ENCODE measurements around the gene PNPLA7. TPM values are rescaled to one million over a fixed set of nuclear protein-coding genes. Genes with fewer than 3 reads are reported as not detected.

The PNPLA7 gene
- total and polyA plus RNA-seq, 2 of the 4 experiments (the other 2 are of a cell fraction), result under 0.01 to 0.89 TPM

- TF ChIP-seq ELK1 (IDR thresholded peaks at IDR 0.05; ENCODE audit: borderline replicate concordance, low read depth, low read length), result no peak
- TF ChIP-seq MAZ (IDR thresholded peaks at IDR 0.05; ENCODE audit: borderline replicate concordance, low read depth, low read length), result no peak
Measured at GRCh38 chr9:137435381-137435891, 114.8 kb downstream of the PNPLA7 start (continued).

- H3K56ac ChIP-seq (ENCODE audit: extremely low read depth, insufficient read depth, low read length), result no peak overlapping the region
- no peak for DNase-seq
- no peak overlapping the region for H2BK20ac ChIP-seq (ENCODE audit: low read depth, low read length)
- no peak overlapping the region for H3K9ac ChIP-seq (ENCODE audit: low read depth, low read length)
- no TSS peak for BruUV-seq (replicated peaks)
- H3K4me3 ChIP-seq (ENCODE audit: insufficient read depth, low read depth, low read length), result no peak overlapping the region
- peak overlapping the region; percentile 42 for H2AK9ac ChIP-seq (replicated peaks; ENCODE audit: low read depth, low read length, poor library complexity)
- H3K36me3 ChIP-seq (ENCODE audit: control insufficient read depth, insufficient read depth, low read length), result no peaks in the 10 kb centered on the region
- H4K20me1 ChIP-seq (ENCODE audit: insufficient read depth, low read length), result no peaks in the 10 kb centered on the region
- H4K5ac ChIP-seq (ENCODE audit: low read depth, low read length), result no peak overlapping the region
- H4K8ac ChIP-seq (ENCODE audit: low read depth in 2 of 2, low read length in 2 of 2), result no peak overlapping the region
- H4K91ac ChIP-seq (ENCODE audit: insufficient read depth, low read depth, low read length), result no peak overlapping the region
- H3K4ac ChIP-seq (ENCODE audit: low read depth, low read length), result no peak overlapping the region
- 84% methylated on average over 18 of the region's 43 CpGs; no CpG with 5 or more reads in 1 of the 2 experiments for WGBS, 2 experiments (ENCODE audit: extremely low coverage in 2 of 2, insufficient read length in 1 of 2)
- H3K27ac ChIP-seq (ENCODE audit: insufficient read depth, low read length), result no peak overlapping the region
- dilution Hi-C loops (cut with HindIII; ENCODE audit: low sequenced_read_pairs, unreplicated experiment), result no loop called here
- intact Hi-C loops (cut with micrococcal nuclease), result no loop called here
- H3K27me3 ChIP-seq (ENCODE audit: control insufficient read depth, insufficient read depth, low read length), result no peaks in the 10 kb centered on the region
- H3K18ac ChIP-seq (ENCODE audit: low read depth, low read length), result no peak overlapping the region
- peaks cover 5% of the 10 kb centered on the region for H3K4me1 ChIP-seq (ENCODE audit: control insufficient read depth, insufficient read depth, low read length)
- no peak overlapping the region for H2BK15ac ChIP-seq (ENCODE audit: low read depth, low read length)
- no peak overlapping the region for H3K4me2 ChIP-seq (ENCODE audit: low read depth, low read length)
- CTCF ChIA-PET, result no interaction called here
- H2BK120ac ChIP-seq (ENCODE audit: low read depth, low read length), result no peak overlapping the region
- no peak for ATAC-seq (ENCODE audit: low read depth)
- no peak overlapping the region for H2AFZ ChIP-seq (replicated peaks; ENCODE audit: low read length, poor library complexity)
- POLR2A ChIA-PET (ENCODE audit: unreplicated experiment), result no interaction called here
- H3K9me3 ChIP-seq (ENCODE audit: control insufficient read depth, insufficient read depth, low read length), result no peaks in the 10 kb centered on the region
- in situ Hi-C loops (cut with MboI; ENCODE audit: low sequenced_read_pairs), result no loop called here
- no peak overlapping the region for H3K14ac ChIP-seq (replicated peaks; ENCODE audit: low read depth, low read length)
- H3K9me1 ChIP-seq (ENCODE audit: insufficient read depth, low read length), result no peaks in the 10 kb centered on the region
- no peak overlapping the region for H2BK5ac ChIP-seq (ENCODE audit: low read depth, low read length, poor library complexity, severe bottlenecking)
- no peak overlapping the region for H2AK5ac ChIP-seq (ENCODE audit: low read depth, low read length)
- no peak overlapping the region for H3K23ac ChIP-seq (ENCODE audit: low read depth, low read length)
- TF ChIP-seq POLR2A (IDR thresholded peaks at IDR 0.05; ENCODE audit: low read depth, low read length) (no peak), SMC3 (IDR thresholded peaks at IDR 0.05; ENCODE audit: low read depth, low read length) (no peak)
- H3K79me1 ChIP-seq (ENCODE audit: low read depth in 1 of 2, low read length in 2 of 2), result no peaks in the 10 kb centered on the region
Measured at GRCh38 chr9:137434498-137435380, 115.5 kb downstream of the PNPLA7 start.

Measured in IMR-90 (cell line).